ENCODE data around the gene CRELD1. TPM values are rescaled to one million over a fixed set of nuclear protein-coding genes. Genes with fewer than 3 reads are reported as not detected.

Gene CRELD1
- total and polyA plus RNA-seq, 2 of the 13 experiments (the other 11 are each of a cell fraction or from before 2014, with no cell fraction given), result 27.1 to 61.9 TPM

GRCh38 chr3:9976721-9977709 is 43.4 kb downstream of the CRELD1 start (continued):
- TF ChIP-seq REST (IDR thresholded peaks at IDR 0.05; ENCODE audit: borderline replicate concordance in 1 of 2, low read depth in 1 of 2, low read length in 2 of 2), result no peak
- TF ChIP-seq ZFP1 (CRISPR knock-in tag; IDR thresholded peaks at IDR 0.05), result no peak
- no peak for TF ChIP-seq TEF (CRISPR knock-in tag; IDR thresholded peaks at IDR 0.05)
- TF ChIP-seq ZNF30 (CRISPR knock-in tag; IDR thresholded peaks at IDR 0.05), result no peak

- no peaks in the 10 kb centered on the region for H4K20me1 ChIP-seq (ENCODE audit: insufficient read depth, low read length)
- no peak for DNase-seq (ENCODE audit: low spot score)
- no peak for FAIRE-seq
- no peaks in the 10 kb centered on the region for H3K79me2 ChIP-seq (ENCODE audit: insufficient read depth, low read length)
- peaks cover 44% of the 10 kb centered on the region for H3K4me1 ChIP-seq (ENCODE audit: insufficient read depth, low read length)
- intact Hi-C loops (cut with micrococcal nuclease; ENCODE audit: unreplicated experiment), result no loop called here
- ChIA-PET CTCF (ENCODE audit: low intra/inter-chr PET ratio, low total read pairs) (no interaction called here), POLR2A (no interaction called here)
- no peaks in the 10 kb centered on the region for H3K27me3 ChIP-seq (ENCODE audit: control insufficient read depth in 1 of 2, insufficient read depth in 2 of 2, low read length in 2 of 2)
- H3K4me2 ChIP-seq (ENCODE audit: low read depth, low read length), result no peak overlapping the region
- in situ Hi-C loops (cut with HindIII; ENCODE audit: extremely low pct_ligation_motif_present, low pct_unique_long_range_greater_than_20kb), result no loop called here
- no peak overlapping the region for H3K9ac ChIP-seq (ENCODE audit: insufficient read depth, low read depth, low read length)
- H3K9me3 ChIP-seq (ENCODE audit: low read length), result no peaks in the 10 kb centered on the region
- H3K36me3 ChIP-seq (replicated peaks in 1 of 2; ENCODE audit: control insufficient read depth in 1 of 2, insufficient read depth in 2 of 2, low read length in 2 of 2), result peaks cover 2 to 15% of the 10 kb centered on the region in 2 experiments; a peak in 4 of 5 replicates
- H3K27ac ChIP-seq (ENCODE audit: extremely low read length, insufficient read depth, low read length), result no peak overlapping the region
- no peak overlapping the region for H2AFZ ChIP-seq (ENCODE audit: low read length)
- ATAC-seq, result no peak
- BruUV-seq (replicated peaks), result no TSS peak
- over 99% methylated on average over 8 of the region's 8 CpGs for WGBS (ENCODE audit: low lambda C conversion rate)
- no peak overlapping the region for H3K4me3 ChIP-seq (replicated peaks in 1 of 3; ENCODE audit: insufficient read depth in 1 of 3, low read depth in 2 of 3, low read length in 3 of 3)
- no peak for TF ChIP-seq KAT8 (CRISPR knock-in tag; IDR thresholded peaks at IDR 0.05)
- no peak for TF ChIP-seq PHF21A (CRISPR knock-in tag; IDR thresholded peaks at IDR 0.05)
- no peak for TF ChIP-seq ZNF329 (CRISPR knock-in tag; IDR thresholded peaks at IDR 0.05; ENCODE audit: low read depth)
- TF ChIP-seq ZNF530 (CRISPR knock-in tag; IDR thresholded peaks at IDR 0.05; ENCODE audit: low read depth), result no peak
- no peak for TF ChIP-seq MXD4 (CRISPR knock-in tag; IDR thresholded peaks at IDR 0.05)
- TF ChIP-seq ZNF224 (CRISPR knock-in tag; IDR thresholded peaks at IDR 0.05), result no peak
- TF ChIP-seq LBX2 (CRISPR knock-in tag; IDR thresholded peaks at IDR 0.05; ENCODE audit: borderline replicate concordance), result no peak
- no peak for TF ChIP-seq MLXIP (CRISPR knock-in tag; IDR thresholded peaks at IDR 0.05; ENCODE audit: borderline replicate concordance)
- TF ChIP-seq ZNF232 (CRISPR knock-in tag; IDR thresholded peaks at IDR 0.05; ENCODE audit: borderline replicate concordance), result no peak
Measured at GRCh38 chr3:9978710-9979305, 45.2 kb downstream of the CRELD1 start.
